NOMO-1 treated with dmso at 0.1 percent for 144 hours (cell line): ENCODE measurements around the gene ADAM33.

ENCODE experiments used
- DNase-seq: peaks from one replicate; lab custom pipeline; 2025; ENCODE audit not compliant: unreplicated experiment; lab: John Stamatoyannopoulos, UW

The ADAM33 gene

DNA sequence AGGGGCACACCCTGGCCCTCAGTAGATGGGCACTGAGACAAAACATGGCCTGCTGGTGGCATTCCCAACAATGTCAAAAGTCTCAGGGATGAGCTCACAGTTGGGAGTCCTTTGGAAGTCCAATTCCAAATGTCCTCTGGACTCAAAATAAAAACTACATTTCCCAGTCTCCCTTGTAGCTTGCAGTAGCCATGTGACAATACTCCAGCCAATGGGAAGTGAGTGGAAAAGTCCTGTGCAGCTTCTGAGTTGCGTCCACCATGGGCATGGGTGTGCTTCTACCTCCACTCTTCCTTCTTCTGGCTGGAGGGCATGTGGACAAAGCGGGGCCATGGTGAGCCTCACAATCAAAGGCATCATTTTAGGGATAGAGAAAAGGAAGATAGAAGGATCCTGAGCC, 5.8 kb upstream of the ADAM33 start:
- DNase-seq: no peak

DNA sequence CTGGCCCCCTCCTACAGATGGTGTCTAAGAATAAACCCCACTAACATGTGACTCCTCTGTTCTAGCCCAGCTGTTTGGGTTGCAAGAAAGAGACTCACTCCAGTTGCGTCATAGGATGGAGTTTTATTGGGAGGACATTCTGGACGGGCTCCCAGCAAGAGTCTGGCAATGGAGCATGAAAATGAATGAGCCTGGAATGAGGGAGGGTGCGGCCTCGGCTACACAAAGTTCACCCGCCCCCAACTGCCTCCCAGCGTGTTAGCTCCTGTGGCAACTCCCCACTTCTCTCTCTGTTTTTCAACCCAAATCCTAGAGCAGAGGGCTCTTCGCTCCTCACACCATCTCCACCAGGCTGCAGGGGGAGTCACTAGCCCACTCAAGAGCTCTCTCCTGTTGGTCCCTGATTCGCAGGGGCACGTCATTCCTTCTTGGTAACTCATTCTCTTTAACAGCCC, 5.1 kb upstream of the ADAM33 start:
- no peak for DNase-seq

DNA sequence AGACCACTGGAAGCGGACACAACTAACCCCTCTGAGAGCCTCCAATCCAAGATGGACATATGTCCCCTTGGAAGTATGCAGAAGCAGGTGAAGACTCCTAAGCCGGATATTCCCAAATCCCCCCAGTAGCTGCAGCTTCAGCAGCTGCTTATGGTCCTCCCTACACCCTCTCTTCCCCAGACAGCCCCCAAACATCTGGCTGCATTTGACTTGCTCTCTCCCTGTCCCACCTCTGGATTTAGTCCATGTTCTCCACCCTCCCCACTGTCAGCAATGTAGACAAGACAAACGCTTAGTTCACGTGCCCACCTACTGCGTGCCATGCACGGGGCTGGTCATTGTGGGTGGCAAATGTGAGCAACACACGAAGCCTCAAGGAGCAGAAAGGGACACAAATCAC, 4.6 kb upstream of the ADAM33 start:
- DNase-seq: no peak

DNA sequence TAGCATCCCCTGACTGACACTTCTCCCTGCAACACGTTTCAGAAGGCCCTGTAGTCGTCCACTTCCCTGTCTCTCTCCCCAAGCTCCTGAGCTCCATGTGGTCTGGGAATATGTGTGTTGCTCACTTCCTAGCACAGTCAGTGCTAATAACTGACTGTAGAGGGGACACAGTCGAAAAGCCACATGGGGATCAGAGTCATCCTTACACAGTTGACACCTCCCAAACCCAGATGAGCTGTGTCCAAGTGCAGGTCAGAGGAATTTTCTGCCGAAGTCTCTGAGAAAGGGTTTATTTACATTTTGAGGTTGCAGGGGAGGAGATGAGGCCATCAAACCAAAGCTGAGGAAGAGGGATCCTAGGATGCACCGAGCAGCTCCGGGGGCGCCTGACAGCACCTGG, 3.5 kb upstream of the ADAM33 start:
- no peak for DNase-seq

DNA sequence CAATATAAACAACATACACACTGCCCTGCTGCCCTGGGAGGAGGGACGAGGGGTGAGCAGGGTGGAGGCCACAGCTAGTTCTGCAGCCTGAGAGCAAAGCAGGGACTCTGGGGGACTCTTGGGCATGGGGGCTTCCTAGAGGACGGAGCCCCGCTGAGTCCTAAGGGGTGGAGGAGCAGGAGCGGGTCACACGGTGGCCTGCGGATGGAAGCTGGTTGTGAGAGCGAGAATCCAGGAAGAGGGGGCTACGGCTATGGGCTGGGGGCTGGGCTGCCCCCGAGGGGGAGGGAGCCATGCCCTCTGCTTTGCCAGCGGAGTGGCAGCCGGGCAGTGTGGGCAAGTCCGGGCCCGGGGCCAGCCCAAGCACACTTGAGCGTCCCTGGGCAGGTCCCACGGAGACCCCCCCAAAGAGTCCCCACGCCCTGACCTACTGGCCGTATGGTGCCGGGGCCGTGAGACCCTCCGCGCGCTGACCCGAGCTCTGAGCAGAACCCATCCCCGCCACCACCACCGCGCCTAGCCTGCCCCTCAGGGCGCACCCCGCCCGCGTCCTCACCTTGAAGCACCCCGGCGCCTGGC, 369 bp downstream of the ADAM33 start:
- DNase-seq: no peak

DNA sequence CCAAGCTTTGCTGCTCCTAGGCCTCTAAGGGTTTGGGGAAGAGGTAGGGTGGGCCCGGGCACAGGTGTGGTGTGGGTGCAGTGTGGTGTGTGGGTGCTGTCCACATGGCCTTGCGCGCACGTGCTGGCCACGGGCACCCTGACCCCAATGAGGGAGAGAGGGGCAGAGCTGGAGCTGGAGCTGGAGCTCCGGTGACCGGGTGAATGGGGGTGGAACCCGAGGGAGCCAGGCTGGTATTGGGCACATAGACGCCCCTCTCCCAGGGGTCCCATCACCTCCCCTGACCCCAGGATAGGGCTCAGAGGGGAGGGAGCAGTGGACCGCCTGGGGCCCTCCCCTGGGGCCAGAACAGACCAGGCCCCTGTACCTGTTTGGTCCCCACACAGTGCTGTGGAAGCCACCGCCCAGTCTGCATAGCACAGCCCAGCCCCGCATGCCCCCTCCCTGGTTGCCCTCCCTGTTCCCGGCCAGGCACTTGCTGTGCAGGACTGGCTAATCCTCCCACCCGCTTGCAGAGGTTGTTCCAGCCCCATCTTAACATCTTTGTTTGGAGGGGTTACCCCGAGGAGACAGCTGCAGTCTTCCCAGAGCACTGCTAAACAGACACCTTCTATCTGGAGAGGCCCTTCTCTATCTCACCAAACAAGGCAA, 984 bp downstream of the ADAM33 start:
- DNase-seq: no peak

DNA sequence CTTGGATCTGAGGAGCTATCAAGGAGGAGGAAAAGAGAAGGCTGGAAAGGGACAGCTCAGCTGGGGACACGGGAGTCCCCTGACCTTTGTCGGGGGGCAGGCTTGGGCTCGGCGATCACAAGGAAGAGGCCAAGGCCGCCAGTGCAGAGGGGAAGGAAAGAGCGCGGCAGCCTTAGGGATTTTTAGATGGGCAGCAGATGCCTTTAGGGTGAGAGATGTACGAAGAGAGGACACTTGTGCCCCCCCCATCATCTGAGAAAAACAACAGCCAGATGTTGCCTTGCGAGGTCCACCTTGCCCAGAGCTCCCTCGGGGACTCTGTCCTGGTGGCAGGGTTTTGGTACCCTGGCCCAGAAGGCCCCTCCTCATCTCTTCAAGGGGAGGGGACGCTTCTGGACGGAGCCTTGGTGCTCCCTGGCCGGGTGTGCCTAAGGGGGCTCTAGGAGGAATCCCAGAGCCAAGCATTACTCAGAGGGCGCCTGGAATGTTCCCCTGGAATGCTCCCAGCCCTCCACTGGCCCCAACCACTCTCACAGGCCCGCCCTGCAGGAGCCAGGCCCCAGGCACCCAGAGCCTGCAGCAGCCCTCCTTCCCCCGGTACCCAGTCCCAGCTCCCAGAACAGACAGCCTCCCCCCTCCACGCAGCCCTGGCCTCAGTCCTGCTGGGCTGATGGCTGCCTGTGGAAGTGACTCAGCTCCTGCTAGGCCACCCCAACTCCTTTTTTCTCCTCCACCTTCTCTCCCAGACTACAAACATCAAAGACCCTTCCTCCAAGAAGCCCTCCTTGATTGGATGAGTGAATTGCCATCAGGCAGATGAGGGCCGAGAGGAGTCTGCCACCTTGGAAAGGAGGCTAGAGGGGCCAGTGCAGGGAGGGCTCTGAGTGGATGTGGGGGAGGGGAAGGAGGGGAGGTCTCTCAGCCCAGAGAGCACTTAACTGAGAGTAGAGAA, 1.8 kb downstream of the ADAM33 start:
- no peak for DNase-seq

DNA sequence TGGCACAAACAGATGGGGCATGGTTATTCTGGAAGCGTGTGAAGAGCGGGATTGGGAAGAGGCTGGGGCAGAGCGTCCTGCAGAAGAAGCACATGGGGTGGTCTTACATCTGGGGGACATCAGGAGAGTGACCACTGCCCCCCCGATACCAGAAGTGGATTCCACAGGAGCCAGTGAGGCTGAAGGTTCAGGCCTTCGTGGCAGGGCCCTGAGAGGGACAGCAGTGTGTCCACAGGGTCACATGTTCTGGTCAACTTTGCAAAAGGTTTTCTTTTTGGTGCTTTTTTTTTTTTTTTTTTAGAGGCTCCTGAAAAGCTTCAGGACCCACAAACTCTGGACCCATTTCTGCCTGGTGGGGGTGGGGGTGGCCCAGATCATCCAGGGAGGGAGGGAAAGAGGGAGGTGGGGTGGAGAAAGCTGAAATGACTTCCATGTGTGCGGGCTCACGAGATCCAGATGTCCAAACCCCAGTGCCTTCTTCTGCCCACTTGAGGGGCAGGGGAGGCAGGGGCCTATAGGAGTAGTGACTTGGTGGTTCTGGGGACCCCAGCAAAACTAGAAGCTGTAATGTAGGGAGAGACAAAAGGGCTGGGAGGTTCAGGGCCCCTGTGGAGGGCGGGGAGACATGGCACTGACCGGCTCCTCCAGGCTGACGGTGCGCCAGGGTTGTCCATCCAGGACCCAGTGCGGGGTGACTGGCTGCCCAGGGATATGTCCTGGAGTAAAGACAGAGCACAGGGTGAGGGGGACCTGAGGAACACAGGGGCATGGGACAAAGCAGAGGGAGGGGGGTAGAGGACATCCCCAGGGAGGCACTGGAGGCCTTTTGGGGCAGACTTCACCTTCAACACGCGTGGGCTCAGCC, 2.7 kb downstream of the ADAM33 start:
- DNase-seq: no peak

DNA sequence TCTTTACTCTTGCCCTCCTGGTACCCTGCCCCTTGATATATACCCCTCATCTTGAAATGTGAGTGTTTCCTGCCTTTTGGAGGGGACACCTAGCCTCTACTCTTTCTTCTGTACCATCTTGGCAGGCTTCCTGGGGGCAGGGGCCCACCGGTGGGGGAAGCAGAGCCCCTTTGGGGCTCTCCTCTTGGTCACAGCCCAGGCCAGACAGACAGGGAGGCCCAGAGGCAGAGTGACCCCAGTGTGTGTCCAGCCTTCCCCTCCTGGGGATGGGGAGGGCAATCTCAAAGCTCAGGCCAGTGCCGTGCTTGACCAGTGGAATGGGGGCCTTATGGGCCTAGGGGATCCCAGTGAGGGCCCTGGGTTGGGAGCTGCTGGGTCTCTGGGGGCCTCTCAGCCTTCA, 3.6 kb downstream of the ADAM33 start:
- no peak for DNase-seq

DNA sequence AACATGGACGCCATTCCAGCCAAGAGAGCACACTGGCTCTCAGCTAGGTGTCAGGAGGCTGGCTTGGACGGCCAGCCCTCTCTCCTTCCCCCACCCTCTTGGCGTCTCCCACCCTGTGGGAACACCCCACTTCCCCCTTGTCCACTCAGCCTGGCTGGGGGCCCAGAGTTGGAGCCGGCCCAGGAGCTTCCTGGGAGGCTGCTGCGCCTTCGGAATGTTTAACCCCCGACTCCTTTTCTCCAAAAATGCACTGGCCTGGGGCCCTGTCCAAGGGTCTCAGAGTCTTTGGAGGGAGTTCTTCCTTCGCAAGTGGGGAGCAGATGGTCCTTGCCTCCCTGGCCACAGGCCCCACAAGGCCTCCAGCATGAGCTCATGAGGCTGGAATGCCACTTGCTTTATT, 4.1 kb downstream of the ADAM33 start:
- no peak for DNase-seq

DNA sequence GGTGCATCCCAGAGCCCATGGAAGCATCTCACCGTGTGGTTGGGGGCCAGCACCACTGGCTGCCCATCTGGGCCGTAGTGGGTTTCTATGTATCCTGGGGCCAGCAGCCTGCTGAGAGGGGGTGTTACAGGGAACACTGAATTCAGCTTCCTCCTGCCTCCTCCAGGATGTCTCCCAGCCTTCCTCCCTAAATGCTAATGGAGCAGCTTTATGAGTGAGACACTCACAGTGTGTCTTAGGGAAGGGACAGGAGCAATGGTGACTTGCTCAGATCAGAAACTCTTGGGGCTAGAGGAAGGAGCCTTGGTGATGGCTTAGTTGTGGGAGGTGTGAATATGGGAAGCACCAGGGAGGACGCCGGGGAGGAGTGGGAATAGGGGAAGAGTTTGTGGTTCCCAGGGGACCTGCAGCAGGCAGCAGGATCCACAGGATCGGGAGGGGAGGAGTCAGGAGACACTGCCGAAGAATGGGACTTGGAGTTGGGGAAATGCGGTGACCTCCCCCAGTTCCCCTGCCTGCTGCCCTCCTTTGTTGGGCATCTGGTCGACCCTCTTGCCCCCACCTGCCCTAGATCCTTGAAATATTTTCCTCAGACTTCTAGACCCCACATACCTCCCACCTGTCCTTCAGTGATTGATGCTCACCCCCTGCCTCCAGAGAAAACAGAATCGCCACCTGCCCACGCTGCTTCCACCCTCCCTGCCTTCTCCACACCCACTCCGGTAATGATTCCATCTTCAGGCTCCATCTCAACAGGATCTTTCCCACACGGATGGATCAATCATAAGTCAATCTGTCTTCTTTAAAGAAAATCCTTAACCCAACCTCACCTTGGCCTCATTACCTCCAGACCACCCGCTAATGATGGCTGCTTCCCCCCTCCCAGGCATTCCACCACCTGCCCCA, 6.6 kb downstream of the ADAM33 start:
- DNase-seq: no peak

DNA sequence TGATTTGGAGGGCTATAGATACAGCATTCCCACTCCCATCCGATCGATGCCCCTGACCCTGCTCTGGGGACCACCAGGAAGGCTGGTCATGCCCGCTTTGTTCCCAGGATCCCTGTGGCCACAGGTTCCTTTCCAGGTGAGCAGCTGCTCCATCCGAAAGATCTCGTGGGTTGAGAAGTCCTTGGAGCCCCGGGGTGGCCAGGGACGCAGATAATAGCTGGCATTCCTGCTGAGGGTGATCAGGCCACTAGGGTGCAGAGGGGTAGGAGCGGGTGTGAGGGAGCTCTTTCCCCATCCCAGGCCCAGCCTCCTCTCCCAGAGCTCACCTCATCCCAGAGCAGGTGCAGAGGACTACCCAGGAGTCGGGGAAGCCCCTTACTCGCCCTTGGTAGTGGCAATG, 7.4 kb downstream of the ADAM33 start:
- DNase-seq: no peak

DNA sequence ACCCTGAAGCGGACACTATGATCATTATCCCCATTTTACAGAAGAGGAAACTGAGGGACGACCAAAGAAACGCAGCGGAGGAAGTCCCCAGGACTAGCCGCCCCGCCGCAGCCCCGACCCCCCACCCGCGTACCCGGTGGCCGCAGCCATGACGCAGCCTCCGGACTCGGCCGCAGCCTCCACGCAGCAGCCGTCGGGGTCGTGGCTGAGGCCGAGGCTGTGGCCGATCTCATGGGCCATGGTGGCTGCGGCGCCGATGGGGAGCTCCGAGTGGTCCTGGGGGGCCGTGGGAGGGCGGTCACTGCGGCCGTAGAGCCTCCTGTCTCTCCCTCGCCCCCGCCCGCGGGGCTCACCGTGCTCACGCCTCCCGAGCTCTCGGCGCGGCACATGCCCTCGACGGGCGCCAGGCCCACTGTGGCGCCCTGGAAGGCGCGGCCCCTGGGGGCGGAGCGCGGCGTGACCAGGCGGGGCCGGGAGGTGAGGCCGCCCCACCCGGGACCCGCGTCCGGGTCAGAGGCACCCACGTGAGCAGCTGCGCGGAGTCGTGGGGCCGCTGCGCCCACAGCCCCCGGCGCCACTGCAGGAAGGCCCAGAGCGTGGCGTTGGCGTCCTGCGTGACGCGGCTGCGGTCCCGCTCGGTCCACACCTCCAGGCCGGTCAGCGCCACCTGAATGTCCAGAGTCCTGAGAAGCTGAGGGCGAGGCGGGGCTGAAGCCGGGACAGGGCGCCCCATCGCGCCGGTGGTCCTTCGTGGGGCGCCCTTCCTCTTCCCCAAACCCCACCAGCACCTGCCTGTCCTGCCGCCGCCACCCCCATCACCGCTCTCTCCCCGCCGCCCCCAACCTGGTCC, 8.4 kb downstream of the ADAM33 start:
- no peak for DNase-seq

DNA sequence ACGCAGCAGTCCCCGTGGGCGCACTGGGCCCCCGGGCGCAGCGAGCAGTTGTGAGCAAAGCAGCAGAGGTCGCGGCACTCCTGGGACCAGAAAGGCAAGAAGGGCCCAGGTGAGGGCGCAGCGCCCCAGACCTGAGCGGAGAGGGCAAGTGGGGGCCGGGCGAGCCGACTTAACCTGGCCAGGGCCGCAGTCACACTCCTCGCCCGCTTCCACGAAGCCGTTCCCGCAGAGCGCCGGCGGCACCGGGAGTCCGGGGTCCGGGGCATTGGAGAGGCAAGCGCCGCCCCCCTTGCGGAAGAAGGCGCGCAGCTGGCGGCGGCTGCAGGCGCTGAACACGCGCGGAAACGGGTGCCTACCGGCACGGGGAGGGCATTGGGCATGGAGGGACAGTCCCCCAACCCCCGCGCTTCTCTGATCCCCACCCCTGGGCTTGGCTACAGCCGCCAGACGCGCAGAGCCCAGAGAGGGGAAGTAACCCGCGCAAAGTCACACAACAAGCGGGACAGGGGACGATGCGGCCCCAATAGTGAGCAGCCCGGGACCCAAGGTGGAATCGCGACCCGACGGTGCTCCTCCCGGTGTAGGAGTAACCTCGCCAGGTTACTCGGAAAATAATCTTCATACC, 9.2 kb downstream of the ADAM33 start:
- no peak for DNase-seq

DNA sequence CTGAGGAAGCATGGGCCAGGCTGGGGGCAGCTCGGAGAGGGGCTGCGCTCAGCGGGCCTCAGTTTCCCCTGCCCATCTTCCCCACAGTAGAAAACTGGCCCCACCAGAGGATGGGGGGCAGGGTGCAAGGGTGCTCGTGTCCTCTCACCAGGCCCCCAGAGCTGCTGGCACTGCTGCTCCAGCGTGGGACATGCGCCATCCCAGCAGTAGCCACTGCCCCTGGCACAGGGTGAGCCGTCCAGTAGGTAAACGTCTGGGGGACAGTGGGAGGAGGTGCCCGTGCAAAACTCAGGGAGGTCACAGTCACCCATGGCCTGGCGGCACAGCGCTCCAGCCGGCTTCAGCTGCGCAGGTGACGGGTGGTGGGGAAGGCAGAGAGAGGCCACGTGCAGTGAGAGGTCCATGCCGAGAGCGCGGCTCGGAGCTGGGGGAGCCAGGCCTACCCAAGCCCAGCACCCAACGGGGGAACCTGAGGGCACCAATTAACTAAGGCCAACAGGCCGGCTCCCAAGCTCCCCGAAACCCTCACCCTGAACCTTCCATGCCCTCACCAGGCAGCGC, 9.7 kb downstream of the ADAM33 start:
- no peak for DNase-seq

DNA sequence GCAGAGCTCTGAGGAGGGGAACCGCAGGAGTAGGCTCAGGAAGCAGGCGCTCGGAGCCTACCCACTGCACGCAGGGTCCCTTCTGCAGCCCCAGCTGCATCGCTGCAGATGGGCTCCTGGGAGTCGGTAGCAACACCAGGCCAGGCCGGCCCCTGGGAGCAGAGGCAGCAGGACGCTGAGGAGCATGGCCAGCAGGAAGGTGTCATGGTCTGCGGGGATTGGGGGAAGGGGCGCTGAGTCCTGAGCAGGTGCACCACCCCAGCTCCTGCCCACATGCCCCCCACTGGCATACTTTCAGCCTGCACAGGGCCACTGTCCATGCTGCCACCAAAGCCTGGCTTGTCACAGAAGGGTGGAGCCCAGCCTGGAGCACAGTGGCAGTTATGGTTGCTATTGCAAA, 10.9 kb downstream of the ADAM33 start:
- DNase-seq: no peak

DNA sequence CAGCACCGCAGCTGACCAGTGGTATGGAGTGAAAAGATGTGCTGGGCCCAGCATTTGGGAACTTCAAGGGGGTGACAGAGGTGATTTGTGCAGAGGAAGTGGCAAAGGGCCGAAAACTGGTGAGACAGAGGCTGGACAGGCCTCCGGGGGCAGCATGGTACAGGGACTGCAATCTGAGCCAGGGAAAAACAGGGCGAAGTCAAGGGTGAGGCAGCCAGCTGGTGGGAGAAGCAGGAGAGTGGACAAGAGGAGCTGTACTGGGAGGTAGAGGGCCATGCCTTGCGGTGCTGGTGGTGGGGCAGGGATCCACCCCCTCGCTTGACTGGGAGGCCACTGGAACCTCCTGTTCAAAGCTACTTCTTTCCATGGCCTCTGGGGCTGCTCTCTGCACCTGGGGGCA, 11.3 kb downstream of the ADAM33 start:
- DNase-seq: no peak

DNA sequence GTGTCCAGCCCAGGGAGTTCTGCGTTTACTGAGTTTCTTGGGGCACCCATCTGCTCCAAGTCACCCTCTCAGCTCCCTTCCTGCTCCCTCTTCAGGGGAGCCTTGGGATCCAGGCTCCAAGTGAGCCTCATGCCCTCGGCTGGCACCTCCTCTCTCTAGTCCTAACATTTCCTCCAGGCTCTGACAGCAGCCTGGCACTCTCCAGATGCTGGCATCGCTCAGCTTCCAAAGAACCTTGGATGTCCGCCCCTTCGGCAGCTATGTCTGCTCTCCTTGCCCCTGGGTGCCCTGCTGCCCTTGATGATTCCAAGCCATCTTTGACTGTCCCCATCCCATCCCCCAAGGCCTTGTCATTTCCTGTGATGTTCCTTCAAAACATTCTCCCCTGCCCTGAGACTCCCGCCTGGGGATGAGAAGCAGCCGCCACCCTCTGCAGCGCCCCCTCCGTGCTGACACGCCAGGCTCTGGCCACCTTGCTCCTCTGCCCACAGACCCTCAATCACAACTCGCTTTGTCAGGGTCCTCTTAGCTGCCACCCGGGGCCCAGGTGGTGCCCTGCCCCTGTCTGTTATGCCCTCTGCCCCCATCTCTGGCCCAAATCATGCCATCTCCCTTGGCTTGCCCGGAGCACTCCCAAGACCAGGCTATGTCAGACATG, 12.0 kb downstream of the ADAM33 start:
- DNase-seq: no peak
